Measurements from ENCODE around the gene PARD3.
"Not testable (repeated sequence)": the region's sequence is repeated elsewhere in the genome, so short reads cannot be mapped to it uniquely, and the experiment has no call there.

Gene PARD3

DNA sequence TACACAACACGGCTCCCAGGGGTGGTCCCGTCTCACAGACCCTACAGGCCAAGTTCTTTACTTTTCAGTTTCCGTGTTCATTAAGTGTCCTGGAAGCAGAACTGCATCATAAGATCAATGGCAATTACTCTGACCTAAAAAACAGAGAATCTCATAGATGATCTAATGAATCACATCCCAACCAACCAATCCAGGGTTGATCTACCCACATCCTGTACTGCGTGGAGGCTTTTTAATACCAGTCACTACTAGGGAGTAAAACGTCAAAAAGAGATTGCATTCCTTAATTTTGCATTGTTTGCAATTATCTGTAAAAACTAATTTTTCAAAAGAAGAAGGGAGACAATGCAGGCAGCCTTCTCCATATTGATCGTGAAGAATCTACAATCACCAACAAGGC is 72.6 kb downstream of the PARD3 start:
- no peak for DNase-seq (ENCODE audit: low read depth in 2 of 2)

DNA sequence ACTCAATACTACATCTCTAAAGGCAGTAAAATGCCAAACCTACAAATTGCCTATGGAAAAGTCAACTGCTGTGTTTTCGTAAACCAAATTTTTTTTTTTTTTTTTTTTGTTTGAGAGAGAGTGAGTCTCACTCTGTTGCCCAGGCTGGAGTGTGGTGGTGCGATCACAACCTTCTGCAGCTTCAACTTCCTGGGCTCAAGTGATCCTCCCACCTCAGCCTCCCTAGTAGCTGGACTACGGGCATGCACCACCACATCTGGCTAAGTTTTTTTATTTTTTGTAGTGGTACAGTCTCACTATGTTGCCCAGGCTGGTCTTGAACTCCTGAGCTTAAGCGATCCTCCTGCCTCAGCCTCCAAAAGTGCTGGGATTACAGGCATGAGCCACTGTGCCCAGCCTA is 74.0 kb downstream of the PARD3 start:
- not testable (repeated sequence) for DNase-seq (ENCODE audit: low read depth in 2 of 2)

DNA sequence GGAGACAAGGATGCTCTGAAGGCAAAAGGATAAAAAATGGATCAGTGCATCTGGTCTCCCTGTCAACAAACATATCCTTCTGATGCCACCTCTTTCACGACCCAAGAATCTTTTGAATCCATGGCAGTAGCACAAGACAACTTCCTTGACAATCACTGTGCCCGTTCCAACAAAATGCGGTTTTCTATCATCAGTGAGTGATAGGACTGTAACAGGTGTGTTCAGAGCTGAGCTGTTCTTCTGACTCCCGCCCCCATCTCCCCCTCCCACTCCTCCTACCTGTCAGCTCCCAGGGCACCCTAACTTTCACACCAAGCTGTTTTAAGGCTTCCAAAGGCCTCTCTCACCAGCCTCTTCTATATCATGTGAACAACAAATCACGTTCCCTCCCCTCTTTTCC is 74.8 kb downstream of the PARD3 start:
- DNase-seq (ENCODE audit: low read depth in 2 of 2), result no peak

DNA sequence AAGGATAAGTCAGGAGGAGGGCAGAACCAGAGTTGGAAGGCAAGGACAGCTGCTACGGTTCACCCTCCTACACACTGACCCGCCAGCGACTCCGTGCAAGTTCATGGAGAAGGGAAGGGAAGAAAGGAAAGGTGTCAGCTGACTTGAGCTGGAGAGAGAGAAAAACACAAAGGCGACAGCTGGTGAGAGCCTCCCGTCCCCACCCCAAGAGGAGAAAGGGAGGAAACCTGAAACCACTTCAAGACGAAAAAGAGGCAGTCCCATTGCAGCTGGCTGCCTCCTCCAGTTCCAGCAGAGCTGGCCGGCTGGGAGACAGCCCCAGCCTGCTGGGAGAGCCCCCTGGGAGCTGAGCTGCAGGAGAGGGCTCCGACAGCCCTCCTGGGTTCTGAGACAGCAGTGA is 75.2 kb downstream of the PARD3 start:
- DNase-seq (ENCODE audit: low read depth in 2 of 2), result no peak

DNA sequence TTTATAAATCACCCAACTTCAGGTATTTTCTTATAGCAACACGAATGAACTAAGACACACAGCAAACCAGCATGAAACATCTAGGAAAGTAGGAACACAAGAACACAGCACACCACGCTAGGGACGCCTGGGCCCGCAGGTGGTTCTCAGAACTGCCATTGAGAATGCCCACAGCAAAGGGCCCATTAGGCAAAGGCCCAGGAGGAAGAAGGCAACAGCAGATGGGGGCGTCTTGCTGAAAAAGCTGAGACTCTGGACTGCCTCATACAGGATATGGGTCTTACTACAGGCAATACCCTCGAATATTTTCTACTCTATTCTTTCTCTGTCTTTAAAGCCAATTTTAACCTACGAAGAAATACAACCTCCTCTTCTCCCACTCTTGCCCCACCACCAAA is 77.3 kb downstream of the PARD3 start:
- no peak for DNase-seq (ENCODE audit: low read depth in 2 of 2)

DNA sequence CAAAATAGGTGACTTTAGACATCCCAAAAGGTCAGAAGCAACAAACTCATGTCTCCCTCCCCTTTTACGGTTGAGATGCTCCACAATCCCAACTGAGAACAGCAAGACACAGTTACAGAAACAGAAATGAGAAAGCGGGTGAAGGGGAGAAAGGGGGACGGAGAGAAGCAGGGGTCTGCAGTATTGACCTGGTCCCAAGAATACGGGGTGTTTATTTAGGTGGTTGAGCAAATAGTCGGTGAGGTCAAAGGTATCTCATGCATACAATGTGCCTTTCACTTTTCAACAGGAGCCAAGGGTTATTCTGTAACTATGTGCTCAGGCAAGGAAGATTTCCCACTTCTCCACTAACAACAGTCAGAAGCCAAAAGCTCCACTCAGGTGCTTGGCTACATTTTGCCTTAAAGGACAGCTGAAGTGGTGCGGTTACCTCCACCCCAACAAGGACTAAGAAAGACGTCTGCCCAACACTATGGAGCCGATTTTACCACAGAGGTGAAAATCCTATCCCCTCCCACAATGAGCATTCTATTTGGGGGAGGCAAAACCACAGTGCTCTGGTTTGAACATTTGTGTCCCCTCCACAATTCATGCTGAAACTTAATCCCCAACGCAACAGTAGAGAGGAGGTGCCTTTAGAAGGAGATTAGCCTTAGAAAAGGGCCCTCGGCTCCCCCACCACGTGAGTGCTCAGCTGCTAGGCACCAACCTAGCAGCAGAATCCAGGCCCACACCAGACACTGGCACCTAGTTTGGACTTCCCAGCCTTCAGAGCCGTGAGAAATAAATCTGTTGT is 77.9 kb downstream of the PARD3 start:
- DNase-seq (ENCODE audit: low read depth in 2 of 2), result no peak

DNA sequence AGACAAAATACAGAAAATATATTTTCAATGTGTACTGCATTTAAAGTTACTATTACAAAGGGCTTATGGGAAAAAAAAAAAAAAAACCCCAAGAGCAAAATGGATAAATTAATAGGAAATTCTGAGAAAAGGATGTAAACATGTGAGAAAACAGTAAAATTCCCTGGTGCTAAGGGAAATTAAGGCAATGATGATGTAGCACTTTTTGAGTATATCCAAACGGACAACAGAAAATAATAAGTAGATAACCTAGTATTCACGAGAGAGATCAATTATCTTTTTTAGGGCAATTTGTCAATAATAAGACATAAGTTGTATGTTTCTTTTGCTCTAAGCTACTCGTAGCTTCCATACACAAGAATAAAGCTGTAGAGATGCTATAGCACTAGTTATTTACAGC is 80.2 kb downstream of the PARD3 start:
- no peak for DNase-seq (ENCODE audit: low read depth in 2 of 2)

DNA sequence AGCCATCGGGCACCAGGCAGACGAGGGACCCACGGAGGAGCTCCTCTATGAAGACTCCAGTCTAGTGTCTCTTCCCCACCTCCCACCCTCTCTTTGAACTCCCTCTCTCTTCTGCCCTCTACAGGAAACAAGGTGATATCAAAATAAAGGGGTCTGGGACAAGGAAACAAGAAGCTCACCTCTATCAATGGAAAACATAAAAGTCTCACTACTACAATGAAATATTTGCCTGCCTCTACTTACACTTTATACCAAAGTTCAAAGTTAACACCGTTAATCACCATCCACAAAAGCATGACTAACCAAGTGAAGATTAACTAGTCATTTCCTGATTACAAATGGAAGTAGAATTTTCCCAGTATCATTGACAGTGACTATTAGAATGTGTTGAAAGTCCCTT is 82.2 kb downstream of the PARD3 start:
- no peak for DNase-seq (ENCODE audit: low read depth in 2 of 2)

DNA sequence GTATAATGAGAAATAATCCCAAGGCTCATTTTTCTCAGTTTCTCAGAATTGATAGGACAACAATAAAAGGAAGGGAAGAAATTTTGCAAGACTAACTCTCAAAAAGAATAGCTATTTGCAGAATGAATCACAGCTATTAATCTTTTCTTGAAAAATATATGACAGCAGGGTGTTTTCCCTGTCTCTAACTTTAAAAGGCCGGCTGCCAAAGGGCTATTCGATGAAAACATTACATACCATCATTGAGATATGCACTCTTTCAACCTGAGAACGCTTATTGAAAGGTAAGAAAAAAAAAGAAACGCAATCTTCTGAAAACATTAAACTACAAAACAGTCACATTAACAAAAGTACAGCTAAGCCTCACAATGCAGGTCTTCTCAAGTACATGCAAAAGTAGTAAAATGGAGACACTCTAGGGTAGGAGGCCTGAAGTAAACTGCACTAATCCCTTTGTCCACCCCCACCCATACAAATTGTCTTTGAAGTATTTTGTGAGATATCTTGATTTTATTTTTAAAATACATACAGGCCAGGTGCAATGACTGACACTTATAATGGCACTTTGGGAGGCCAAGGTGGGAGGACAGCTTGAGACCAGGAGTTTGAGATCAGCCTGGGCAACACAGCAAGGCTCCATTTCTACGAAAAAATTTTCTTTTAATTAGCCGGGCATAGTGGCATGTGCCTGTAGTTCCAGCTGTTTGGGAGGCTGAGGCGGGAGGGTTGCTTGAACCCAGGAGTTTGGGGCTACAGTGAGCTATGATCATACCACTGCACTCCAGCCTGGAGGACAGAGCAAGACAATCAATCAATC is 83.0 kb downstream of the PARD3 start:
- no peak for DNase-seq (ENCODE audit: low read depth in 2 of 2)

DNA sequence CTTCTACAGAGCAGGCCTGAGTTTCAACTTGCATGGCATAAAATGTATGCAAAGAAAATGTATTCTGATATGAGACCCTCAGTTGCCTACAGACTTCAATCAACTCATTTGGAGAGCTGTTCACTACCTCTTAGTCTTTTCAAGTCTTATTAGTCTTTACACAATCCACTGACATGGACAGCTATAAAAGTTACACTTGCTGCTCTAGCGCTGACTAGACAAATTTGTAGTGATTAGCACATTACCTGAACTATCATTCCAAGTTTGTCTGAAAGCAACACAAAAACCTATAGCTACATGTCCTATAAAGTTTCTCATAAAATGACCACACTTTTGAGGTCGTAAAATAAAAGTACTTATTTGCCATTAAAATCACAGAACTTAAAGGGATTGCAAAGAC is 83.9 kb downstream of the PARD3 start:
- DNase-seq (ENCODE audit: low read depth in 2 of 2), result no peak

DNA sequence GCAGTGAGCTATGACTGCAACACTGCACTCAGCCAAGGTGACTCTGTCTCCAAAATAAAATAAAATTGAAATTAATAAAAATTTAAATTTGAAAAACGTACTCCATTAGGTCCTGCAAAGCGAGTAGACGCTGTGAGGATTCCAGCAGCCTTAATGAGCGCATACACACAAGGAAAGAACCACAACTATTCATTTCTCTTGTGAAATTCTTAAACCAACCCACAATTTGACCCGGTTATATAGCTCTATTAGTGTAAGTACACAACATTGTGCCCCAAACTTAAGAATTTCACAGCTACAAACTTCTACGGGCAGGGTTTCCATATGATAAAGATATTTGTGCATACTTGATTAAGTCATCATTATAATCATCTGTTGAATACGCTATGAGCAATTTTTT is 84.4 kb downstream of the PARD3 start:
- DNase-seq (ENCODE audit: low read depth in 2 of 2), result no peak

DNA sequence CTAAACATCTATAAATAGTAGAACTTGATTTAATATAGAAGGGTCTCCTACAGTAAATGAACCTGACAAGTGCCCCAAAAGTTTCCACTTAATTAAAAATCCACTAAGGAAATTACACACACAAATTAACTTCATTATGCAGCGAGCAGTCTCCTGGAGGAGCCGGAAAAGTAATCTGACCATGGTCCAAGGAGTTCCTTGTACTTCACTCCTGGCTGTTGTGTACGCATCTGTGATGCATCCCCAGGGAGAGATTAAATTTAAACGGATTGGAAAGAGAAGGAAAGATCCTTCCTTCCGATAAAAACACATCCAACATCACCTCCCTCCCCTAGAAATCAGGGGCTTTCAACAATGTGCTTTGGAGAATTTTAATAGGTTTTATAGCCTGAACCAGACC is 85.5 kb downstream of the PARD3 start:
- no peak for DNase-seq (ENCODE audit: low read depth in 2 of 2)

DNA sequence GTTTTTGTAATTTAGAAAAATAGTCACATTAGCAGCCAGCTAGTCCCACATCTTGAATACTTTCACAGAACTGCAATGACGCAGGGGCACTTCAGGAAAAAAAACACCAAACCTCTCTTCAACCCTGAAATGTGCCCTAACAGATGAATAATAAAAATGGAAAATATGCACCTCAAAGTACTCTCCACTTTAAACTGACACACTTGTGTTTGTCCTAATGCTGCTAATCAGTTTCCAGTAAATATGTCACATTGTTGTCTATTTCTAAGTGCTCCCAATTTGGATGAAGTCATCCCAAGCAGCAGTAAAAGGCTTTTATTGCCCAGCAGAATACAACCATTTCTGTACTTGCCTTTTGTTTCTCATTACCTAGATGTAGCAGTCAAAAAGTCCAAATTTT is 86.7 kb downstream of the PARD3 start:
- no peak for DNase-seq (ENCODE audit: low read depth in 2 of 2)

DNA sequence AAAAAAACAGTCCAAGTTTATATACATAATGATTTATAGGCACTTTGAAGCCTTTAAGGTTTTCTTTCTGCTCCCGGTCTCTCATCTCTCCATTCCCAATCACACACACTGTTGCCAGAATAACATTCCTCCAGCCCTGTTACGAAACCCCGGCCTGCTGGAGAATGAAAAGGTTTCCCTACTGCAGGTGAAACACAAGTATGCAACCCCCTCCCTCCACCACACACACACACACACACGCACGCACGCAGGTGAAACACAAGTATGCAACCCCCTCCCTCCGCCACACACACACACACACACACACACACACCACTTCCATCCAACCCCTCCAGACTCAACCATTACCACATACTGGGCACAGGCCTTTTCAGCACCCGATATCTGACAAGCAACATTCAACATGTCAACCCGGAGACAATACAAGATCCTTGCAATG is 87.5 kb downstream of the PARD3 start:
- no peak for DNase-seq (ENCODE audit: low read depth in 2 of 2)

DNA sequence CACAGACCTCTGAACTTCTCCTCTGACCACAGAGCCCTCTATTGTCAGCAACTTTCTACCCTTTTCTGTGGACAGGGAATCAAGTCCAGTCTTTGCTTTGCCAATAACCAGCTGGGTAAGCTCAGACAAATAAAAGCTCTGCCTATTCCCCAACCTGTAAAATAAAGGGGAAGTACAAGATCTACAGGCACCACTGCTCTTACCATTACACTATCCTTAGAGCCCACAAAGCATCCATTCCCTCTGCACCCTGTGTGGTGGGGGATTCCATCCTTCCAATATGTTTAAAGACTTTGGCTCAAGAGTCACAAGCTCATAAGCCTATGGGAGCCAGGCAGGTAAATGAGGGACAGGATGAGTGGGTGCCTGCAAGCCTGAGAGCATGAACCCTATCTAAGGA is 88.2 kb downstream of the PARD3 start:
- no peak for DNase-seq (ENCODE audit: low read depth in 2 of 2)

DNA sequence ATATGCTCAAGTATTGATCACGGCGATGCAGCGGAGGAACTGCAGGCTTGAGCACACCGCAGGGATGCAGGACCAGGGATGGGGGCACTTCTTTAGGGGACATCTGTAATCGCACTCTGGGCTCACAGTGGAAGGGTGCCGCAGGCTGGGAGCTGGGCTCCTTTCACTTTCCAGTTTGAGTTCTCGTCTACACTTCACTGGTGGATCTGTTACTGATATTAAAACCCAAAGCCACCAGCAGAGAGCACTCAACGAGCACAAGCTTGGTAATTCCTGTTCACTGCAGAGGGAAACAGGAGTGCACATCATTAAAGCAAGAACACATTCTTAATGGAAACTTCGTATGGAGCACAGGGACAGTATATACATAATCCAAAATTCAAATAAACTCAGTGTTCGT is 91.3 kb downstream of the PARD3 start:
- no peak for DNase-seq (ENCODE audit: low read depth in 2 of 2)

DNA sequence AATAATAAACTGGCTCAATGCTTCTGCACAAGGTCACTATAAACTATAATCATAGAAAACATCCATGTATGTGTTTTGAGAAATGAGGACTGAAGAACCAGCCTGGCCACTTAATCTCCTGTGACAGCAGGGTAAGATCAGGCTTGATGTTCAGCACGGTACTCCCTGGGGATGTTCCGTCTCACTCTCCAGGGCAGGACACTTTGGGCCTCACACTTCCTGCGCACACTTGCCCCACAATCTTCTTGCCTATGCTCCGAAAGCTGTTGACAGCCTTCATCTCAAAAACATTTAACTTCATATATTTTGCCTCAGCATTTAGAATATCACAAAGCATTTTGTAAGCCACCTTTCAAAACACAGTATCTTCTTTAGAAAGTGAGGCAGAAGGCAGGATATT is 92.7 kb downstream of the PARD3 start:
- DNase-seq (ENCODE audit: low read depth in 2 of 2), result no peak

DNA sequence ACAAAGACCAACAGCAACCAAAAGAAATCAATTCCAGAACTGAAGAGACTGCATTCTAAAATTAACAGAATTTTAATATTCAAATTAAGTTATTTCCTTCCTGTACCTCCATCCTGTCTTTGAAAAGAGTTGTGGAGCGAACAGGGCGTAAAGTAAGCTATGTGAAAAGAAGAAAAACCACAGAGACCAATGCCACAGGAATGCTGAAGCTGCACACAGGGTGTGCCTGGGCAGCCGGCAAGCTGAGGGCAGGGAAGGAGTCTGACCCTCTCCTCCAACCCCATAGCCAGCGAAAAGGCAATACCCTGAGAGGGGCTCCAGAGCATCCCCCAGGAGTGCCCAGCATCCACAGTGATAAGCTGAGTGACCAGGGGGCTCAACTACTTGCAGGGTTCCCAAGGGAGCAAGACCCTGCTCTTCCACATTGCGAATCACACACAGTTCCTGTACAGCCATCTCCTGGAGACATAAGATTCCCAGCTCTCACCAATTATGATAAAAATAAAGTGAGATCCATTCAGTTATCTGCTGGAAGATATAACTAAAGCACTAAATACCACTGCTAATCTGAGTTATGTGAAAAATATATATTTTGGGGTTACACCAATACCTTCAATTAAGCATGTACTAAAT is 93.8 kb downstream of the PARD3 start:
- DNase-seq (ENCODE audit: low read depth in 2 of 2), result no peak

DNA sequence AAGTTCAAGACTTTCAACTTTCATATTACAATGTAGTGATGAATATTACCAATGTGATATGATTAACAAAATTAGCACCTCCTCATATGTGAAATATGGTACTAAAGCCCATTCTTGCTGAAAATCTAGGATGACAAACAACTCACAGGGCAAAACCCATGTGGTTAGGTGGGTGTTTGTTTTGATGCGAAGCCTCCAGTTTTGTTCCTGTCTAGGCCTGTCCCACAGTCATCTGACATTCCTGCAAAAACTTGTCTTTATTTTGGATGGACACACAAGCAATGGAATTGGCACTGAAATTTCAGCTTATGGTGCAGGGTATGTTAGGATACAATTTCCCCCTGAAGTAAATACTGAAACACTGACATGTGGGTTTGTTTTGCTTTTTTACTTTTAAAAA is 95.3 kb downstream of the PARD3 start:
- no peak for DNase-seq (ENCODE audit: low read depth in 2 of 2)

DNA sequence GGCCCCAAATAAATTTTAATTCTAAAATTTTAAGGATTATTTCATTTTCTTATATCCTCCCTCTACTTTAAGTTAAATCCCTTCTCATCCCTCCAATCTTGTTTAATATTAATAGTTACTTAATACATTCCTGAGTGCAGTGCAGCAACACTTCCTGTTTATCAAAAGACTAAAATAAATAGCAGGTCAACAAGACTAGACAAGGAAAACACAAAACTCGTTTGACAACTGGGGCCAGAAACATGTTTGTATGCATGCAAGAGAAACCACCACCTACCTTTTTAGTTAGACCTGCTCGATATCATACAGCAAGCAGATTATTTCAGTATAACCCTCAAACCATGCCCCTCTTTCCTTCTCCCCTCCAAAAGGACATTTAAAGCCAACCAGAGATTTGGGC is 95.8 kb downstream of the PARD3 start:
- no peak for DNase-seq (ENCODE audit: low read depth in 2 of 2)

DNA sequence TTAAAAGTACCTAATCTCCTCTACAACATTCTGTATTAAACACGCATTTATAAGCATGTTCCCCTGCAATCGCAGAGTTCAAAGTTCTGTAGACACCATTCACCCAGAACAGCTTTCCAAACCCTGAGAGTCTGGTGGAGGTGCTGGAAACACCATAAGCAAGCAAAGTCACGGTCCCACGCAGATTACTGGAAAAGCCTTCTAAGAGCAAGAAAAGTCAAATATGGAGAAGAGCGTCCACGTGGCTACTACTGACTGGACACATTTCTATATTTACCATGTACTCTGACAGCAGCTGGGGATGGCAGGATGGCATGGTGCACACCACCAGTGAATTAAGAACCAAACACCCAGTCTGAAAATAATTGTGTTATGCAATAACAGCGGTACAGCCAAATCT is 97.7 kb downstream of the PARD3 start:
- DNase-seq (ENCODE audit: low read depth in 2 of 2), result no peak

DNA sequence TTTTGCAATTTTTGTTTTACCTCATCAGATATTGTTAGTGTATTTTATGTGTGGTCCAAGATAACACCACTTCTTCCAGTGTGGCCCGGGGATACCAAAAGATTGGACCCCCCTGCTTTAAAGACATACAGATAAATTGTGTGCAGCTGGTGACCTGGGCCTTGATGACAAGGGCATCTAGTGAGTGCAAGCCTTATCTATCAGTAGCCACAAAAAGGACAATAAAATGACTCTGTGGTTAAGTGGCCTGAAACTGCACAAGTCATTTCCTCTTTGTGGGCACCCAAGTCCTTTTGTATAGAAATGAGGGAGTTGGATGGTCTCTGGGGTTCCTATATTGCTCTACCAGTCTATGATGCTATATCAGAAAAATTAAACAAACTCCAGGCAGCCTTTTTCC is 98.1 kb downstream of the PARD3 start:
- no peak for DNase-seq (ENCODE audit: low read depth in 2 of 2)

DNA sequence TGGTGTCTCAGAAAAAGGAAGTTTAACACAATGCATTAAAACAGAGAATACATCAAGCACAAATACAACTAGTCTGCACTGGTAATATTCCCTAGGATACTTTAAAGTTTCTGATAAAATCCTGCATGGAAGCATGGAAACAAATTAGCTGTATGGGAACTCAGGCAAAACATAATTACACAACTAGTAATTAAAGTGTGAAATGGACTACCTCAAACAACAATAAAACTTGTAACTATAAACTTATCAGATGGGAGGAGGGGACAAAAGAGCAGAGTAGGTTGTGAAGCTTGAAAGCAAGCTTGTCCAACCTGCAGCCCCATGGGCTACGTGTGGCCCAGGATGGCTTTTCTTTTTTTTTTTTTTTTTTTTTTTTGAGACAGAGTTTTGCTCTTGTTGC is 98.9 kb downstream of the PARD3 start:
- no peak for DNase-seq (ENCODE audit: low read depth in 2 of 2)
